Spinal cord (tissue), 10 donors: Measurements from ENCODE around the gene USB1. TPM values are rescaled to one million over a fixed set of nuclear protein-coding genes. Genes with fewer than 3 reads are reported as not detected.
"Not testable (repeated sequence)": the region's sequence is repeated elsewhere in the genome, so short reads cannot be mapped to it uniquely, and the experiment has no call there.

Source experiments
- DNase-seq, 6 donors: peaks; one replicate each; pipeline versions ENCODE4 v3.0.0 to v3.0.0-alpha.2; 2013 to 2015; ENCODE audit warnings: low spot score in 6 of 6, low read depth in 4 of 6
- H3K27ac ChIP-seq: one replicate; pipeline ENCODE4 v1.5.1; 2013; ENCODE audit warnings: low read depth, low read length, control low read depth
- H3K27me3 ChIP-seq: one replicate; pipeline ENCODE4 v1.6.1; 2013; ENCODE audit warnings: low read length; ENCODE audit not compliant: control insufficient read depth, insufficient read depth
- H3K36me3 ChIP-seq: one replicate; pipeline ENCODE4 v1.6.1; 2013; ENCODE audit warnings: low read length; ENCODE audit not compliant: control insufficient read depth, insufficient read depth
- H3K4me1 ChIP-seq: one replicate; pipeline ENCODE4 v1.6.1; 2013; ENCODE audit warnings: low read length; ENCODE audit not compliant: control insufficient read depth, insufficient read depth
- H3K4me3 ChIP-seq: one replicate; pipeline ENCODE4 v1.5.1; 2013; ENCODE audit warnings: low read depth, low read length, control low read depth
- H3K9me3 ChIP-seq: one replicate; pipeline ENCODE4 v1.6.1; 2013; ENCODE audit warnings: low read length; ENCODE audit not compliant: control insufficient read depth, insufficient read depth
- WGBS: methylation state at CpG from one replicate; pipeline ENCODE4 v1.1.5; 2013; ENCODE audit warnings: missing lambda C conversion rate; ENCODE audit not compliant: insufficient coverage; 5-methylcytosine and 5-hydroxymethylcytosine counted together
- polyA plus RNA-seq, 2 donors: library from polyadenylated mRNA; unstranded; fragments of 120-200 nt; gene quantifications; one replicate each; pipeline ENCODE4 v1.2.1, GENCODE V29; 2013; ENCODE audit not compliant: insufficient read length in 2 of 2
- total RNA-seq, 2 donors: library from RNA; depleted of rRNA in 1 of 2; stranded (reverse); fragments of 120-200 nt in 1 of 2; fragments of >200 nt in 1 of 2; gene quantifications; one replicate each; pipeline versions ENCODE4 v1.2.3 to v1.2.4, GENCODE V29; 2013 to 2014
- donor health status: healthy.

The USB1 gene
- total and polyA plus RNA-seq, 4 donors = 9.6 to 51.7 (median 33.1) TPM

GRCh38 chr16:57998486-57998885 lies 2.7 kb upstream of the USB1 start:
- Histone ChIP-seq H3K27me3 (no peaks in the 10 kb centered on the region), H3K36me3 (peaks cover 52% of the 10 kb centered on the region), H3K4me1 (peaks cover 43% of the 10 kb centered on the region), H3K4me3 (no peak overlapping the region), H3K9me3 (no peaks in the 10 kb centered on the region), H3K27ac (no peak overlapping the region)
- no peak for DNase-seq
- 79% methylated on average over 5 of the region's 8 CpGs for WGBS

DNA sequence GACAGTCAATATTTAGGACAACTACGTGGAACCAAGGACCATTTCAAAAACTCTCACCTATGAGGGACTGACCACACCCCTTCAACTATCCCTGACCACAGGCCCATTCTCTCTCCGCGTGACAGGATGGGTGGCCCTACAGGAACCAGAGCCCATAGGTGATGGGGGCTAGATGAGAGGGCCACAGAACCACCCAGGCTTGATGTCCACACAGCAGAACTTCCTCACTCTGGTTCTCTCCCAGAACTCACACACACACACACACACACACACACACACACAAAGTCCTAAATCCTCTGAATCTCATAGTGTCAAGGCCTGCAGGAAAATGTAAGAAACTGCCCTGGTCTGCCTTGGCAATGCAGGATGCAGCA lies 2.2 kb upstream of the USB1 start:
- Histone ChIP-seq H3K4me3 (no peak overlapping the region), H3K27me3 (no peaks in the 10 kb centered on the region), H3K27ac (no peak overlapping the region), H3K4me1 (peaks cover 43% of the 10 kb centered on the region), H3K36me3 (peaks cover 47% of the 10 kb centered on the region), H3K9me3 (no peaks in the 10 kb centered on the region)
- DNase-seq = no peak
- WGBS = 100% methylated on average over 2 of the region's 3 CpGs

DNA sequence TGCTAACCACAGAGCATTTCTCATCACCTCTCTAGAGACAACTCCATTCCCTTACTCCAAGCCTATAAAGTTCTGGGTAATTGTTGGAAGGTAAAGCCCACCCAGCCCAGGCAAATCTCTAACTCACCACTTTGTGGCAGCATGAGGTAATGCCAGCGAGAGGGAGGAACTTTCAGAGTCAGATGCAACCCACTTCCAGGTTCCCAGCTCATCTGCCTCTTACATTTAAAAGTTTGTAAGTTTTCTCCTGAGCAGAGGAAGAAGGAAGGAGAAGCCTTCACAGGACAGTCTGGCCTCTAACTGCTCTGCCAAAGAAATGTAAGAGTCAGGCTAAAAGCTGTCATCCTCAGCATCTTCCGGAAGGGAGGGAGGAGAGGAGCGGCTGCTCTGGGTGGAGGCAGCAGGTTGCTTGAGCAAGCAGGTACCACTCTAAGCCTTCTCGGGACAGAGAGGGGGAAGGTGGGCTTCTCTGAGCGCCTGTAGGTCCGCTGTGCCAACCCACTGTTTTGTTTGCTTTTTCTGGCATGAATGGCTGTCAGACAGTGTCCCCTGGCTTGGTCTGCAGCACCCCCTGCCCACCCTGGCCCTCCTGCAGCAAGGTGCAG lies 1.7 kb upstream of the USB1 start:
- H3K27ac ChIP-seq = peak overlapping the region; percentile 57
- DNase-seq = peak in 2 of 6 donors; percentile 34 to 55
- peak overlapping the region; percentile 41 for H3K4me3 ChIP-seq
- WGBS = 8% methylated on average over 5 of the region's 6 CpGs
- H3K36me3 ChIP-seq = peaks cover 42% of the 10 kb centered on the region
- no peaks in the 10 kb centered on the region for H3K27me3 ChIP-seq
- H3K4me1 ChIP-seq = peaks cover 43% of the 10 kb centered on the region
- no peaks in the 10 kb centered on the region for H3K9me3 ChIP-seq

DNA sequence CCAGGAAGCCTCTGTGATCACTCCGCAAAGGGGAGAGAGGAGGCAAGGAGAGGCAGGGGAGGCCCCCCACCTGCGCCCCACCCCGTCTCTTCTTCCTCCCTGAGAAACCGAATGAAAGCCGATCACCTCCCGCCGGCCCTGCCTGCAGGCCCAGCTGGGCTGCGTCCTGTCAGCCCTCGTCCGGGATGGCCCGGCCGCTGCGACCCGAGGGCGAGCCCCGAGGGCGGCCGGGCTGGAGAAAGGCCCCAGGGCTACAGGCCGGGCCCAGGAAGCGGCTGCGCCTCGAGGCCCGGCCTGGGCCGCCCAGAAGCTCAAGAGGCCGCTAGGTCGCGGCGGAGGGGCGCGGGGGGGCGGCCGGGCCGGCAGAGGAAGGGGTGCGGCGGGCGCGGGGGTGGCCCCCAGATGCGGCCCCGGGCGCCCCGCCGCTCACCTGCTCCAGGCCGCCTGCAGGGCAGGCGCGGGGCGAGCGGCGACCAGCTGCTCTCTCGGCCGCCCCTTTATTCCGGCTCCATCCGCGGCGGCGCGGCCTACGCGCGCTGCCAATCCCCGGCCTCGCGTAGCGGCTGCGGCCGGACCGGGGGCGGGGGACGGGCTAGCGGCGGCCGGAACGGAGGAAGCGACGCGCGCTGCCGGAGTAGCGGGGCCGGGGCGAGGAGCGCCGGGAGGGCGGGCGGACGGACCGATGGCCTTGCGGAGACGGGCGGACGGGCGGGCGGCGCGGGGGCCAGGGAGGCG lies 1.1 kb upstream of the USB1 start, which contains the start of gene ZNF319:
Gene ZNF319, minus strand, starts transcription at position 702 of the 735 bp plus-strand sequence. CDS start 2,407 bp downstream, outside the sequence.
- Histone ChIP-seq H3K36me3 (peaks cover 40% of the 10 kb centered on the region), H3K4me1 (peaks cover 41% of the 10 kb centered on the region), H3K4me3 (peak within 1 kb of the TSS; percentile 78), H3K27ac (peak within 1 kb of the TSS; percentile 94), H3K27me3 (no peaks in the 10 kb centered on the region), H3K9me3 (no peaks in the 10 kb centered on the region)
- DNase-seq = peak in 1 of 6 donors; percentile 40
- WGBS = under 1% methylated on average over 85 of the region's 95 CpGs

DNA sequence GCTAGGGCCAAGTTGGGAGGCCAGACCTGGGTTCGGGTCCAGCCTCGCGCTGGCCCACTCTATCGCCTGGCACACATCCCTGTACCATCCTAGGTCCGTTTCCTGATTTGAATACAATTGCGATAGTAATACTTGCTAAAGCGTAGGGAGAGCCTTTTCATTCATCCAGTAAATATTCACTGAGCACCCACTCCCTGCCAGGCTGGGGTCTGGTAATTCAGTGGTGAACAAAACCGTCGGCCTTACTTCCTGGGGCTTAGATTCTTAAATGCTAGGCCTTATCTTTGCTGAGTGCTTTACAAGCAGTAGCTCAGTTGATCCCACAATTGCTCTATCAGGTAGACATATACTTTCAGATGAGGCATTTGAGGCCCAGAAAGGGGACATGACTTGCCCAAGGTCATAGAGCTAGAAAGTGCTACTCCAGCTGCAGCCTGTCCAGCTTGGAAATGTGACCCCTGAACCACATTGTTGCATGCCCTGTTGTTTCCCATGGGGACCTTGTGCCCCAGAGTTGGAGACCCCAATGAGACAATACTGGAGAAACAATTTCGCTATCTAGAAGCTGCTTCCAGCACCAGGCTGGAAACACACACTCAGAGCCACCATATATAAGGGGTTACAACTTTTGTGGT lies 691 bp downstream of the USB1 start:
- no peak for DNase-seq
- Histone ChIP-seq H3K4me3 (peak overlapping the region; percentile 78), H3K27ac (no peak overlapping the region), H3K4me1 (peaks cover 34% of the 10 kb centered on the region), H3K9me3 (no peaks in the 10 kb centered on the region), H3K27me3 (no peaks in the 10 kb centered on the region), H3K36me3 (peaks cover 22% of the 10 kb centered on the region)
- whole genome bisulfite sequencing = 75% methylated on average over 2 of the region's 10 CpGs

DNA sequence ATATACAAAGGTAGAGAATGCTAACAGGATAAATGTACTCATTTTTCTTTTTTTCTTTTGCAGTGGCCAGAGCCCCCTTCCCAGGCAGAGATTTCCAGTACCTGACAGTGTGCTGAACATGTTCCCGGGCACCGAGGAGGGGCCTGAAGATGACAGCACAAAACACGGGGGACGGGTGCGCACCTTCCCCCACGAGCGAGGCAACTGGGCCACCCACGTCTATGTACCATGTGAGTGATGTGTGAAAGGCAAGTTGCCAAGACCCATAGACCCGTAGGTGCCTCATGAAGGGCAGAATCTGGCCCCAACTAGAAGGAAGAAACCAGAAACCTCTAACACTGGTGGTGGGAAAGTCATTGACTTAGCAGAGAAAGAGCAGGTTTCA lies 1.2 kb downstream of the USB1 start:
- Histone ChIP-seq H3K27ac (no peak overlapping the region), H3K36me3 (peaks cover 17% of the 10 kb centered on the region), H3K4me1 (peaks cover 34% of the 10 kb centered on the region), H3K27me3 (no peaks in the 10 kb centered on the region), H3K4me3 (no peak overlapping the region), H3K9me3 (no peaks in the 10 kb centered on the region)
- DNase-seq = no peak
- WGBS = 91% methylated on average over 9 of the region's 9 CpGs

DNA sequence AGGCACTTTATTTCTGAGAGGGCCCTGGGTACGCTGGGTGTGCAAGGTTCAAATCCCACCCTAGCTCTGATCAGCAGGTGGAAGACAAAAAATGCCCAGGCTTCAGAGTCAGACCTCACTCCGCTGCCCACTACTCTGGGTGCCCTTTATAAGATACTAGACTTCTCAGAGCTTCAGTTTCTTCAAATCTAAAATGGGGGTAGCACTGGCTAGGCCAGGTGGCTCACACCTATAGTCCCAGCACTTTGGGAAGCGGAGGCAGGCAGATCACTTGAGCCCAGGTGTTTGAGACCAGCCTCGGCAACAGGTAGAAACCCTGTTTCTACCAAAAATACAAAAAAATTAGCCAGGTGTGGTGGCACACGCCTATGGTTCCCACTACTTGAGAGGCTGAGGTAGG lies 1.7 kb downstream of the USB1 start:
- 100% methylated on average over 3 of the region's 5 CpGs for WGBS
- peaks cover 34% of the 10 kb centered on the region for H3K4me1 ChIP-seq
- peaks cover 12% of the 10 kb centered on the region for H3K36me3 ChIP-seq
- DNase-seq = no peak
- H3K4me3 ChIP-seq = no peak overlapping the region
- no peak overlapping the region for H3K27ac ChIP-seq
- no peaks in the 10 kb centered on the region for H3K27me3 ChIP-seq
- H3K9me3 ChIP-seq = no peaks in the 10 kb centered on the region

GRCh38 chr16:58004736-58005135 lies 3.5 kb downstream of the USB1 start:
- not testable (repeated sequence) for H3K4me3 ChIP-seq, H3K9me3 ChIP-seq, H3K27ac ChIP-seq, DNase-seq, H3K27me3 ChIP-seq, H3K36me3 ChIP-seq
- peaks cover 18% of the 10 kb centered on the region for H3K4me1 ChIP-seq
- WGBS = 97% methylated on average over 8 of the region's 12 CpGs

DNA sequence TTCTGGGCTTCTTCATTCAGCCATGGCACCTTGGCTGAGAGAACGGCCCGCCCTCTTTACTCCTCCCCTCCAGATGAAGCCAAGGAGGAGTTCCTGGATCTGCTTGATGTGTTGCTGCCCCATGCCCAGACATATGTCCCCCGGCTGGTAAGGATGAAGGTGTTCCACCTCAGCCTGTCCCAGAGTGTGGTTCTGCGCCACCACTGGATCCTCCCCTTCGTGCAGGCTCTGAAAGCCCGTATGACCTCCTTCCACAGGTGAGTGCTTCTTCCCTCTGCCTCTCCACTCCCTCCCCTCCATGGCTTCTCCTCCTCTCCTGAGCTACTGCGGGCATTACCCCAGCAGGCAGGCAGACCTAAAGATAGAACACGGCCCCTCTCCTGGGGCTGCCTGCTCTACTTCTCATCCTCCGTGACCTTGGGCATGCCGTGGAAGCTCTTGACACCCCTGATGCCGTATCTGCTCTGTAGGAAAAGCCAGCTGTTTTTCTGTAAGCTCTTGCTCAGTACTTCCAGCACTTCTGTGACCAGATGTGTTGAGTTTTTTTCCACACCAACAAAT lies 8.7 kb downstream of the USB1 start:
- Histone ChIP-seq H3K4me3 (no peak overlapping the region), H3K4me1 (peaks cover 2% of the 10 kb centered on the region), H3K36me3 (peaks cover 11% of the 10 kb centered on the region), H3K27ac (no peak overlapping the region), H3K27me3 (no peaks in the 10 kb centered on the region), H3K9me3 (no peaks in the 10 kb centered on the region)
- DNase-seq = no peak
- WGBS = 86% methylated on average over 11 of the region's 11 CpGs
